BE2C (cell line): ENCODE data around the gene TMPRSS2.

Source experiments
- DNase-seq: peaks from one replicate; pipeline ENCODE4 v3.0.0-alpha.2; 2020
- H3K27me3 ChIP-seq: fragments of 250-450 bp; sonication (Bioruptor Pico); 2 replicates; pipeline ENCODE4 v1.5.1; 2020; ENCODE audit warnings: mild to moderate bottlenecking
- H3K36me3 ChIP-seq: fragments of 250-450 bp; sonication (Bioruptor Pico); 2 replicates; pipeline ENCODE4 v1.5.1; 2020; ENCODE audit warnings: mild to moderate bottlenecking
- H3K4me1 ChIP-seq: fragments of 250-450 bp; sonication (Bioruptor Pico); 2 replicates; pipeline ENCODE4 v1.5.1; 2020
- H3K4me3 ChIP-seq: 2 replicates; pipeline ENCODE4 v1.5.1; 2011; ENCODE audit warnings: low read depth, low read length
- H3K9me3 ChIP-seq: fragments of 250-450 bp; sonication (Bioruptor Pico); 2 replicates; pipeline ENCODE4 v1.5.1; 2020
- TF ChIP-seq, protein P1 (sequence below): IDR thresholded peaks from 2 replicates; pipeline ENCODE4 v1.5.1; 2012; ENCODE audit warnings: mild to moderate bottlenecking, low read depth, low read length

TMPRSS2 gene

DNA sequence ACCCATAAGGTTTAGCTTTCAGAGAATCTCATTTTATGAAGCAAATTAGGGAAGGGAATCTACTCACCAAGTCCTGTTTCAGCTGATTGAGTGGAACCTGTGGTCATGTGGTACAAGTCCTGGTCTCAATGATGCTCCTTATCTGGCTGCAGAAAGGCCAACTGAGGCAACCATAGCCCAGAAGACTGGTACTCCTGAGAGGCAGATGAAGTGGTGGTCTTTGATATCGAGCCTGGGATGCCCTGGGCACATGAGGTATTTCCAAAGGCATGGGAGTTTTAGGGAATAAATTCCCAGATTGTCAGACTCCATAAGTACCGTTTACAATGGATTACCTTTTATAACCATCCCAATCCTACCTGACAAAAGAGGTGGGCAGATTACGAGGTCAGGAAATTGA is 78.7 kb downstream of the TMPRSS2 start:
- Histone ChIP-seq H3K27me3 (no peaks in the 10 kb centered on the region), H3K4me3 (no peak overlapping the region), H3K9me3 (no peaks in the 10 kb centered on the region), H3K4me1 (no peaks in the 10 kb centered on the region), H3K36me3 (no peaks in the 10 kb centered on the region)
- no peak for DNase-seq
- TF ChIP-seq, protein P1, sequence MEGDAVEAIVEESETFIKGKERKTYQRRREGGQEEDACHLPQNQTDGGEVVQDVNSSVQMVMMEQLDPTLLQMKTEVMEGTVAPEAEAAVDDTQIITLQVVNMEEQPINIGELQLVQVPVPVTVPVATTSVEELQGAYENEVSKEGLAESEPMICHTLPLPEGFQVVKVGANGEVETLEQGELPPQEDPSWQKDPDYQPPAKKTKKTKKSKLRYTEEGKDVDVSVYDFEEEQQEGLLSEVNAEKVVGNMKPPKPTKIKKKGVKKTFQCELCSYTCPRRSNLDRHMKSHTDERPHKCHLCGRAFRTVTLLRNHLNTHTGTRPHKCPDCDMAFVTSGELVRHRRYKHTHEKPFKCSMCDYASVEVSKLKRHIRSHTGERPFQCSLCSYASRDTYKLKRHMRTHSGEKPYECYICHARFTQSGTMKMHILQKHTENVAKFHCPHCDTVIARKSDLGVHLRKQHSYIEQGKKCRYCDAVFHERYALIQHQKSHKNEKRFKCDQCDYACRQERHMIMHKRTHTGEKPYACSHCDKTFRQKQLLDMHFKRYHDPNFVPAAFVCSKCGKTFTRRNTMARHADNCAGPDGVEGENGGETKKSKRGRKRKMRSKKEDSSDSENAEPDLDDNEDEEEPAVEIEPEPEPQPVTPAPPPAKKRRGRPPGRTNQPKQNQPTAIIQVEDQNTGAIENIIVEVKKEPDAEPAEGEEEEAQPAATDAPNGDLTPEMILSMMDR, result no peak

DNA sequence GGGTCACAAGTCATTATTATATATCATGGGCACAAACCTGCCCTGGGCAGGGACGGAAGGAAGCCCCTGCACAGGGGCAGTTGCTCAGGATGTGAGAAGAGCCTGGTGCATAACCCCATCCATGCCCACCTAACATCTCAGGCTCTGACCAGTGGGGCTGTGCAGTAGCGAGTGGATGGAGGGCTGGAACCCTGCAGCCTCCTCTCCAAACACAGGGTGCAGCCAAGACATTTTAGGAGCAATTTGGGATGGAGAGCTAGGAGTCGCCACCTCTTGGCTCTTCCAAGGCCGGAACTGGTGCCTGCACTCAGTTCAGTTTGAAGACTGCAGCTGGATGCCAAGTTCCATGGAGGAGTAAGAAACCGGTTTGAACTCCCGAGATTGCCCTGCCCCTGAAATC is 79.1 kb downstream of the TMPRSS2 start:
- H3K27me3 ChIP-seq, result no peaks in the 10 kb centered on the region
- no peak overlapping the region for H3K4me3 ChIP-seq
- no peaks in the 10 kb centered on the region for H3K36me3 ChIP-seq
- TF ChIP-seq, protein P1, result no peak
- no peaks in the 10 kb centered on the region for H3K4me1 ChIP-seq
- no peaks in the 10 kb centered on the region for H3K9me3 ChIP-seq
- DNase-seq, result no peak

DNA sequence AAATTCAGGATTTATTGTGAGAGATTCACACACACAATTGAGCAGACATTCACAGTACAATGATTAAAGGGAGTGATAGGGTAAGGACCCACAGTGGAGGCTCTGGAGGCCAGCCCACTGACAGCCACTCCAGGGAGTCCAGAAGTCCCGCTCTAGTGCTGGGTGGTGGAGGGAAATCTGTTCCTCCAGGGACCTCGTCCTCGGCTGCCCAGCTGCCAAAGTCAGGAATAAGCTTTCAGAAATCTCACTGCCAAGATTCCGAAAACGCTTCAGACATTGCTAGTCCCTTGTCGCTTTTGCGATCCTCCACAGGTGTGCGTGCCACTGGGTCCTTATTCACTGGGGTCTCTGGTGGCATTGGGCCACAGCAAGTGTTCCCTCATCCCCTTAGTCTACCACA is 79.6 kb downstream of the TMPRSS2 start:
- no peaks in the 10 kb centered on the region for H3K4me1 ChIP-seq
- H3K9me3 ChIP-seq, result no peaks in the 10 kb centered on the region
- no peaks in the 10 kb centered on the region for H3K36me3 ChIP-seq
- DNase-seq, result no peak
- no peaks in the 10 kb centered on the region for H3K27me3 ChIP-seq
- H3K4me3 ChIP-seq, result no peak overlapping the region
- TF ChIP-seq, protein P1, result no peak

- H3K9me3 ChIP-seq, result no peaks in the 10 kb centered on the region
- no peaks in the 10 kb centered on the region for H3K4me1 ChIP-seq
- TF ChIP-seq, protein P1, result no peak
- DNase-seq, result no peak
- no peaks in the 10 kb centered on the region for H3K36me3 ChIP-seq
- H3K4me3 ChIP-seq, result no peak overlapping the region
- H3K27me3 ChIP-seq, result no peaks in the 10 kb centered on the region
Measured at GRCh38 chr21:41427556-41427955, 80.4 kb downstream of the TMPRSS2 start.

DNA sequence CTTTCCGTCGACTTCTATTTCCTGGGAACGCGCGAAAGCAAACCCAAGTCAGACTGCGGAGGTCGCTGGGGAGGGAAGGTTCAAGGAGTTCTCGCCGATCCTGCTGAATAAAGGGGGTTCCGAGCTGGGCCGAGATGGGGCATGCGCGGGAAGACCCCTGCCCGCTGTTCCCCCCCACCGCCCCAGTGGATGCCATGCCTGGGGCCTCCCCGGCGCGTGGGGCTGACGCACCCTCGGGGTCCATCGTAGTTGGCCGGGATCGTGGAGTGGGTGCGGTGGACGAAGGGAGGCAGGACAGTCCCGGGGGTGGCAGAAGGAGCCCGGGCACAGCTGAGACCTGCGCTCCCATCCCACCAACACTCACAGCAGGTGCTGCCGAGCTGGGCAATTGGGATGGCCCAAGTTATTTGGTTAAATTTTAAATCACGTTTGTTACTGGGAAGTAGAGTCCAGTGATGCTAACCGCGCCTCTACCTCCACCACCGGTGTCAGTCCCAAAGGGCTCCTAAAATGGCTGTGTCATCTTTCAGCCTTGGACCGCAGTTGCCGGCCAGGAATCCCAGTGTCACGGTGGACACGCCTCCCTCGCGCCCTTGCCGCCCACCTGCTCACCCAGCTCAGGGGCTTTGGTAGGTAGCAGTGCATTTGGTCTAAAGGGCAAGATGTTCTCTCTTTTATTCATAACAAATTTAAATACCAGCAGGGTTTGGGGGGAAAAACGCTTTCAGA is 81.1 kb downstream of the TMPRSS2 start:
- H3K4me1 ChIP-seq, result no peaks in the 10 kb centered on the region
- no peak overlapping the region for H3K4me3 ChIP-seq
- no peak for DNase-seq
- H3K9me3 ChIP-seq, result no peaks in the 10 kb centered on the region
- H3K27me3 ChIP-seq, result no peaks in the 10 kb centered on the region
- TF ChIP-seq, protein P1, result no peak
- H3K36me3 ChIP-seq, result no peaks in the 10 kb centered on the region

GRCh38 chr21:41425954-41426675 is 81.8 kb downstream of the TMPRSS2 start, which contains the start of gene MX1:
MX1 (plus strand) TSS chr21:41426239; CDS start chr21:41432071, 5,832 bp downstream.
- TF ChIP-seq, protein P1, result no peak
- H3K36me3 ChIP-seq, result no peaks in the 10 kb centered on the region
- H3K27me3 ChIP-seq, result no peaks in the 10 kb centered on the region
- no peak for DNase-seq
- H3K4me3 ChIP-seq, result no peak within 1 kb of the TSS
- no peaks in the 10 kb centered on the region for H3K4me1 ChIP-seq
- H3K9me3 ChIP-seq, result no peaks in the 10 kb centered on the region
